Nucleus accumbens (tissue), 56 donors: Measurements from ENCODE around the gene AKR1B15.
"Not testable (repeated sequence)": the region's sequence is repeated elsewhere in the genome, so short reads cannot be mapped to it uniquely, and the experiment has no call there.

Experiments used
- DNase-seq, 56 donors: peaks; one replicate each; lab custom pipeline; 2025; lab: John Stamatoyannopoulos, UW

Gene AKR1B15

GRCh38 chr7:134532180-134532953 is 16.5 kb upstream of the AKR1B15 start:
- no peak for DNase-seq

GRCh38 chr7:134532954-134533218 is 16.0 kb upstream of the AKR1B15 start:
- DNase-seq, result no peak

GRCh38 chr7:134533288-134533771 is 15.6 kb upstream of the AKR1B15 start:
- no peak for DNase-seq

- DNase-seq, result no peak
These were observed 14.3 kb upstream of the AKR1B15 start for GRCh38 chr7:134534633-134535032.

- no peak for DNase-seq
These were observed 13.5 kb upstream of the AKR1B15 start for GRCh38 chr7:134535272-134535918.

GRCh38 chr7:134535919-134536299 is 13.0 kb upstream of the AKR1B15 start:
- DNase-seq, result no peak

- DNase-seq, result not testable (repeated sequence)
These were observed 12.4 kb upstream of the AKR1B15 start for GRCh38 chr7:134536558-134536957.

GRCh38 chr7:134537273-134537781 is 11.6 kb upstream of the AKR1B15 start:
- DNase-seq, result not testable (repeated sequence)

GRCh38 chr7:134539380-134540004 is 9.4 kb upstream of the AKR1B15 start:
- DNase-seq, result no peak

- not testable (repeated sequence) for DNase-seq
These were observed 7.3 kb upstream of the AKR1B15 start for GRCh38 chr7:134541501-134542194.

GRCh38 chr7:134542195-134542771 is 6.6 kb upstream of the AKR1B15 start:
- DNase-seq, result no peak

- no peak for DNase-seq
These were observed 3.5 kb upstream of the AKR1B15 start for GRCh38 chr7:134545380-134545779.

- DNase-seq, result no peak
These were observed 3.0 kb upstream of the AKR1B15 start for GRCh38 chr7:134545918-134546317.

GRCh38 chr7:134546955-134547354 is 2.0 kb upstream of the AKR1B15 start:
- DNase-seq, result no peak

GRCh38 chr7:134547397-134548054 is 1.4 kb upstream of the AKR1B15 start:
- peak in 47 of 56 donors; percentile 2 to 77 (median 28) for DNase-seq

GRCh38 chr7:134549366-134549765 is 456 bp downstream of the AKR1B15 start:
- DNase-seq, result no peak

GRCh38 chr7:134552105-134552504 is 3.2 kb downstream of the AKR1B15 start:
- no peak for DNase-seq

- DNase-seq, result no peak
These were observed 5.1 kb downstream of the AKR1B15 start for GRCh38 chr7:134553976-134554375.

- no peak for DNase-seq
These were observed 5.6 kb downstream of the AKR1B15 start for GRCh38 chr7:134554417-134554966.

- no peak for DNase-seq
These were observed 8.5 kb downstream of the AKR1B15 start for GRCh38 chr7:134557391-134557790.
